GM21423 (cell line): ENCODE results near the gene FCHO2.

Experiments used
- ATAC-seq: cut with Tn5 transposase; IDR thresholded peaks from one replicate; pipeline ENCODE4 v1.9.1; 2021; ENCODE audit warnings: mild to moderate bottlenecking, moderate library complexity; ENCODE audit not compliant: unreplicated experiment

Gene FCHO2

DNA sequence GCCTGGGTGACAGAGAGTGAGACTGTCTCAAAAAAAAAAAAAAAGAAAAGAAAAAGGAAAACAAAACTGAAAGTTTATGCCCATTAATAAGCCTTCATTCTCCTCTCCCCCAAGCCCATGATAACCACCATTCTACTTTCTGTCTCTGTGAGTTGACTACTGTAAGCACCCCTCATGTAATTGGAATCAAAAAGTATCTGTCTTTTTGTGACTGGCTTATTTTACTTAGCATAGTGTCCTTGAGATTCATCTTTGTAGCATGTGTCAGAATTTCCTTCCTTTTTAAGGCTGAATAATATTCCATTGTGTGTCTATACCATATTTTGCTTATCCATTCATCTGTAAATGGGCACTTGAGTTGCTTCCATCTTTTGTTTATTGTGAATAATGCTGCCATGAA is 150.5 kb downstream of the FCHO2 start:
- no peak for ATAC-seq

DNA sequence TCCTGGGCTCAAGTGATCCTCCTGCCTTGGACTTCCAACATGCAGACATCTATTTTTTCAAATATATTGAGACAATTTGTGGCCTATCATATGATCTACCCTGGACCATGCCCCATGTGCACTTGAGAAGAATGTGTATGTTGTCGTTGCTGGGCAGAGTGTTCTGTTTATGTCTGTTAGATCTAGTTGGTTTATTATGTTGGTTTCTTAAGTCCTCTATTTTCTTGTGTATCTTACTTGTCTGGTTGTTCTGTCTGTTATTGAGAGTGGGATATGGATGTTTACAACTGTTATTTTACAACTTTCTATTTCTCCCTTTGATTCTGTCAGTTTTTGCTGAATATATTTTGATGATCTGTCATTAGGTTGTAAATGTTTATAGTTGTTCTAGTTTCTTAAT is 154.3 kb downstream of the FCHO2 start:
- ATAC-seq: no peak

DNA sequence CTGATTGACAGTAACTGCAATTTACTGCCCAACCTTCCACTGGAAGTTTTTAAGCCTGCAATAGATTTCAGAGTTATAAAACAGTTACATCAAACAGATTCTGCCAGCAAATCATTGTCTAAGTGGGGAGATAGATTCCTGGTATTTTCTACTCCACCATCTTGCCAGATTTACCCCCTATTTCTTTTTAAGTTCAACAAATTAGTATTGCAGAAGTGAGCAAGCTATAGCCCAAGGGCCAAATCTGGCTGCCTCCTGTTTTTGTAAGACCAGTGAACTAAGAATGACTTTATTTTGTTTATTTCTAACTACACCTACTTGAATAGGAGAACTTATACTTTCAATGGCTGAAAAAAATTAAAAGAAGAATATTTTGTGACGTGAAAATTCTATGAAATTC is 155.7 kb downstream of the FCHO2 start:
- ATAC-seq: no peak

DNA sequence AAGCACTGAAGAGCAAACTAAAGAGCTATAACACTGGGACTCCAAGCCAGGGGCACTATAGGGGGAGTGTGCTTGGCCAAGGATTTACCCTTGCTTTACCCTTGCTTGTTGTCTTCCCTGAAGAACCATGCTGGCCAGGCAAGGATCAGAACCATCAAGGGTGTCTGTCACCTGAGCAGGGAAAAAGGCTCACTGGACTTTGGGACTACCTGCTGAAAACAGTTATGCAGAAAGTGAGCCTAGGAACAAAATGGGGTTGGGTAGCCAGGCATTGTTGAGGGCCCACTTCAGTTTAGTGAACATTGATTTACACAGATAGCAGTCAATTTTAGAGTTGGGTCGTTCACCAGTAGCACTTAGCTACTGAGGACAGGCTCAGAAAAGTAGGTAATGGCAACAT is 156.5 kb downstream of the FCHO2 start:
- no peak for ATAC-seq

DNA sequence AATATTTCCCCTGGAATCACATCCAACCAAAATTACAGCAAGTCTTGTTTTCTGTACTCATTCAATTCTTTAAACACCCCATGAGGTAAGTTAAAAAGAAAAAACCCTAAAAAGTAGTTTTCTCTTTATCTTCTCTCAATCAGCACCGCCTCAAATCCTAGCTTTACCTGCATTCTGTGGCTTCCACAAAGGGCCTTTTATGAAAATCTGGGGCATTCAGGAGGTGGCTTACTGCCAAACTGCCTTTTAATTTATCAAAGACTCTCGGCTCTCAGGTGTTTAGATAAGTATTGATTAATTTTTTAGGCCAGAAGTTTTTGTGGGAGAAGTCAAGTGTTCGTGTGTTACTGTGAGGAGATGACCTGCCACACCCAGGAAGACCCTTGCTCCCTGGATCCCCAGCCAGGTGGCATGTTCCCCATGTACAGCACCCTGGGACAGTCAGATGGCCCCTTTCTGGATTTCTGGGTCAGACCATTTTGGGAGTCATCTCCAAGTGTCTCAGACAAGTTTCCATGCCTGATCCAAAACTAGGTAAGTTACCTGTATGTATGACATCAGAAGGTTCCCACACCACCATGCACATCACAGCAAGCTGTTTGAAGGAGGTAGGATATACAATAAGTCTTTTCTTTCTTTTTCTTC is 158.3 kb downstream of the FCHO2 start:
- no peak for ATAC-seq

DNA sequence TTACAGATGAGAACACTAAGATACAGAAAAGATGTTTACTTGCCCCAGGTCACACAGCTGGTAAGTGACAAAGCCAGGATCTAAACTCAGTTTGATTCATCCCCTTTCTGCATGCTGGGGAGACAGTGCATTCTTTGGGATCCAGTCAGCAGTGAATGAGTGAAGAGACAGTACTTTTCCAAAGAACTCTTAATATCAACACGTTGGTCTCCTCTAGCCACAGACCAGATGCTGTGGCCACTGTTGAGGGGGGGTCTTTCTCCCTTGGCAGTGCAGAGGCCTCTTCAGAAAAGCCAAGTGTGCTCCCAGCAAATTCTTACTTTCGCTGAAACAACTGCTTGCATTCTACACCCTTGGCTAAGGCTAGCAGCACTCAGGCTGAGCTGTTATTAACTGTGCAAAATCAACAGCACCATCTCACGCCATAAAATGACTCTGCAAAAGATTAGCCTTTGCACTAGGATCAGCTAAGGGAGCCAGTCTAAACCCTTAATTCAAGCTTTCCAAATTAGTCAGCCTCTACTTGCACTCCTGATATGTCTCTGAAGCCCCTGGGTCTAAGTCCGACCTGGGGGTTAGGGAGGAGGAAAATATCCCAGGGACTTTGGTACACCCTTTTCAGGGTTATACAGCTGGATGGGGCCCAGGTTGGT is 159.7 kb downstream of the FCHO2 start:
- ATAC-seq: no peak

DNA sequence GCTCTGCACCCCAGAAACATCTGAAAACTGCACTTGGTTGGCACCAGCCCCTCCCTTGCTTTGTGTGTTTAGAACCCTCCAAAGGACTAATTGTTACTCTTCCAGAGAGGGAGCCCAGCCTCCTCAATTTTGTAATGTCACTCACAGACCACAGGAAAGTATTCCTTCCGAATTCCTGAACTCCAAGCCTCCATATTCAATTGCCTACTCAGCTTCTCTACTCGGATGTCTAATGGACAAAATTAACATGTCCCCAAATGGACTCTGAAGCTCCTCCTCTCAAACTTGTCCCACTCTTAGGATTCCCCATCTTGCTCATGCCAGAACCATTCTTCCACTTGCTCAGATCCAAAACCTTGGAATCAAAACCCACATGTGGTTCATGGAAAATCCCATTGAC is 160.7 kb downstream of the FCHO2 start:
- ATAC-seq: no peak

DNA sequence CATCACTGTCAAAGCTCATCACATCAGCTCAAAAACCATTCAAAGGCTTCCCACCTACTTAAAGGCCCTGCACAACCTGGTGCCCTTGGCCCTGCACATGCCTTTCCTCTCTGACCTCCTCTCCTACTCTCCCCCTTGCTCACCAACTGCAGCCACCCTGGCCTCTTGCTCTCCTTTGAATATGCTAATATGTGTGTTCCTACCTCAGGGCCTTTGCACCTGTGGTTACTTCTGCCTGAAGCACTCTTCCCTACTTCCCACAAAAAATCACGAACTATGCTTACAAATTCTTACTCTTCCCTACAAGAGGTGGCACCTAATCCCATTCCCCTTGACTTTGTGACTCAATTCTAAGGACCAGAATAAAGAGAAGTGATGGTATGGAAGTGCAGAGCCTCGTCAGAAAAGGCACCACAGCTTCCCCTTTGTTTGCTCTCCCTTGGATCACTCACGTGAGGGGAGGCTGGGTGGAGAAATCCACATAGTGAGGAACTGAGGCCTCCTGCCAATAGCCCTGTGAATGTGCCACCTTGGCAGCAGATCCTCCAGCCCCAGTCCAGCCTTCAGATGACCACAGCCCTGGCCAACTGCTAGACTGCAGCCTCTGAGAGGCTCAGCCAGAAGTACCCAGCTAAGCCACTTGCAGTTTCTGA is 161.4 kb downstream of the FCHO2 start:
- no peak for ATAC-seq

DNA sequence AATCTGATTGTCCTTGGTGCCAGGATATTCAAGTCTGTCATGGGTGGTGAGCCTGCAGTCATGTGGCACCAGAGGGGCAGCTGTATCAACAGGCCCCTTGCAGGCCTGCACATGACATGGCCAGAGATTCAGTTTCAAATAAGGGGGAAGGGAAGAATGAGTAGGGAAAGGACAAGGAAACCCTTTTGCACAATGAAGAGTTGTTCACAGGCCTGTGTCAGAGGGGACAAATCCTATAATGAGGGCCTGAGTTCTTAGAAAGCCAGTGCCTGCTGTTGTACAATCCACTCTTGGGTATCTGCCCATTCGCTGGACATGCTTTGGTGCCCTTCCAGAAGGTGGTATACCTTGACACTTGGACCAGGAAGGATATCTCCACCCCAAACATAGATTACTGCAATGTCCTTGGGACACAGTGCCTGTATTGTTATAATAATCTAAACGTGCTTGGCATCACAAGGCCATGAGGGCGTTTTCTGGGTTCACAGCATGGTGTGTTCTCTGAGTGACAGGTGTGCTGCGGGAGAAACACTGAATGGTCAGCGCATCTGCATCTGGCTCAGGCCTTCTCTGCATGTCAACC is 162.6 kb downstream of the FCHO2 start:
- no peak for ATAC-seq

DNA sequence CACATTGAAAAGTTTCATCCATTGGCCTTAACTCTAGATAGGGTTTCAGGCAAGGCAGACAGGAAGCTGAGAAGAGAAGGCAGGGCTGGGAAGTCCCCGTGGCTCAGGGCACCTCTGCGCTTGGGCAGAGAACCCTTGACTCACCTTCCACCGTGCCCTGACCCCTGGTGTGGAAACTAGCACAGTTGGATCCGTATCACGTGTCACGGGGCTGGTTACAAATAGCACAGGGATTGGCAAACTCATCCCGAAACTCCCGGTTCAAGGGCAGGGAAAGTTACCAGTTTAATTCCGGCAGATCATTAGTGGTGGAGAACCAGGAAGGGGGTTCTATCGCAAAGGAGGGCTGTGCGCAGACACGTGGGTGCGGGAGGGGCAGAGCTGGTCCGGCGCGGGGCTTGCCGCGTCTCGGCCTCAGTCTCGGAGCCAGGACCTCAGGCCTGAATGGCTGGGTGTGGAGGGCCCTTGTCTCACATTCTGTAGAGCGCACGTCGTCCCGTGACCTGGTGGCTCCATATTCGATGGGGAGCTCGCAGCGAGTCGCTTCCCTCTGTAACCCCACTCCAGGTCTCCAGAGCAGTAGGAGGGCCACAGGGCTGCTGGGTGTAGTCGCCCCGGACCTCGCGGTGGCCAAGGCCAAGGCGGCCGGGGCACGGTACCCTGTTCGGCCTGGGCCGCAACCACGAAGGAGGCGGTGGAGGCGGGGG is 163.8 kb downstream of the FCHO2 start:
- no peak for ATAC-seq

DNA sequence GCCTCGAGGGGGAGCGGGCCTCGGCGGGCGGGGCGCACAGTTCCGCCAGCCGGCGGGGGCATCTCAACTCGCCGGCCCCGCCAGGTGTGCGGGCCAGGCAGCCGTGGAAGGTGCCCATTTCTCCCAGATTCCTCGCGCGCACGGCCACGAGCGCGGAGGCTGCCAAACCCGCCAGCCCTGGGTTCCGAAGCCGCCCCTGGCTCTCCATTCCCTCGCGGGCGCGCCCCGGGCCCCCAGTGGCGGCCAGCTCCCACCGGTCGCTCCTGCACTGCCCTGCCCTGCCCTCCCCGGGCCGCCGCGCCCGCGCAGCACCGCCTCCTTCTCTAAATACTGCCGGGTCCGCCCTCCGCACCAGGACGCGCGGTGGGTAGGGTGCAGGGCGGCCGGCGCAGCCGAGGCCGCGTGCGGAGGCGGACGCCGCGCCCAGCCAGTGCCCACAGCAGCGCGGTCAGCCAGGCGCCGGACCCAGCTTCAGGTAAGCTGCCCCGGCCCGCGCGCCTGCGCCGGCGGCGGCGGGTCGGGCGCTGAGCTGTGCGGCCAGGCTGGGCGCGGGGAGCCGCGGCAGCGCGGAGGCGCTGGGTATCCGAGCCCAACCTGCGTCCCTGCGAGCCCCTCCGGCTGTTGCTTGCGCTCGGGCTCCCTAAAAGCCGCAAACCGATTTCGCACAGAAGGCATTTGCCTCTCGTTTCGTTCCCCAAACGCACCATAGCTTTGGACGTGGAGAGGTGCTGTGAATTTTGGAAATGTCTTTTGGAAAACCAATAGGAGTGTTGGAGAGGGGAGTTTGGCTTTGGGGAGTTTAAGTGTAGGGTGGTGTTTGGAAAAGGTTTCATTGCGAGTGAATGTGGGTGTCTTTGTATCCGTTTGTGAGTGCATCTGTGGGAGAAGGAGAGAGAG is 164.6 kb downstream of the FCHO2 start, which contains the start of gene TMEM171:
TMEM171 (plus strand) TSS at position 354 of the 897 bp plus-strand sequence. CDS start 2,799 bp downstream, outside the sequence.
- no peak for ATAC-seq

DNA sequence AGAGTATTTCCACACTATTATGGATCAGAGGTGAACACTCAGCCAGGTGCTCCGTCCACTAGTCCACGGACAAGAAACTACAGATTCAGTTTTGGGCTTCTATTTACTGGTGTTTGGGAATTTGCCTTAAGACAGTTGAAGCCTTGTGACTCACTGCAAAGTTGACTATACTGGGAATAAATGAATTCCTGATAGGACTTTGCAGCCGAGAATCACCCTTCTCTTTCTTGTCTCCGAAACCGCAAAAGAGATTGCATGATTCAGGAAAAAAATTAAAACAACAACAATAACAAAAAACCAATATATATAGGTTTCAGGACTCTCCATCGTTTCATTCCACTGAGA is 165.2 kb downstream of the FCHO2 start:
- no peak for ATAC-seq

DNA sequence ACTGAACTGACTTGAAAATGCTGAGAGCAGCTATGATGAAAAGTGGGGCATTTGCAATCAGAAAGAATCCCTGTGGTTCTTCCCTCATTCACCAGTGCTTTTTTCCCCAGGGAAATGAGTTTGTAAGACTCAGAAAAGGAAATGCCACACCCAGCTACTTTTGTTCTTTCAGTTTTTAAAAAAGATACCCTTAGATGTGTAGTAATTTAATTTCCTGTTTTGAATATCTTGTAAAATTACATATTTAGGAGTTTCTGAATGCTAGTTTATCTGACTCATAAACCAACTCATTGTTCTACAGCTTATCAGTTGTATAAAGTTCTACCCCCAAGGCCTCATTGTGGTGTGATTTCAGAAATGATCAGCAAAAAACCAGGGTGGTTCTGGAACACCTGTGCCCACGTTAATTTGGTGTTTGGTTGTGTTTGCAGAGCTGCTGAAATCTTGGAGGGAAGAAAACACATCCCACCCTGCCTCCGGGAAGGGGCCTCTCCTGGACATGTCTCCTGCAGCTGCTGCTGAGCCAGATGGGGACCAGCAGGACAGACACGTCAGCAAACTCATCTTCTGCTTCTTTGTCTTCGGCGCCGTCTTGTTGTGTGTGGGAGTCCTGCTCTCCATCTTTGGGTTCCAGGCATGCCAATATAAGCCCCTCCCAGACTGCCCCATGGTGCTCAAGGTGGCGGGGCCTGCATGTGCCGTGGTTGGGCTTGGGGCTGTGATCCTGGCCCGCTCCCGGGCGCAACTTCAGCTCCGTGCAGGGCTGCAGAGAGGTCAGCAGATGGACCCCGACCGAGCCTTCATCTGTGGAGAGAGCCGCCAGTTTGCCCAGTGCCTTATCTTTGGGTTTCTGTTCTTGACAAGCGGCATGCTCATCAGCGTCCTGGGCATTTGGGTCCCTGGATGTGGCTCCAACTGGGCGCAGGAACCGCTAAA is 167.3 kb downstream of the FCHO2 start:
- ATAC-seq: no peak

DNA sequence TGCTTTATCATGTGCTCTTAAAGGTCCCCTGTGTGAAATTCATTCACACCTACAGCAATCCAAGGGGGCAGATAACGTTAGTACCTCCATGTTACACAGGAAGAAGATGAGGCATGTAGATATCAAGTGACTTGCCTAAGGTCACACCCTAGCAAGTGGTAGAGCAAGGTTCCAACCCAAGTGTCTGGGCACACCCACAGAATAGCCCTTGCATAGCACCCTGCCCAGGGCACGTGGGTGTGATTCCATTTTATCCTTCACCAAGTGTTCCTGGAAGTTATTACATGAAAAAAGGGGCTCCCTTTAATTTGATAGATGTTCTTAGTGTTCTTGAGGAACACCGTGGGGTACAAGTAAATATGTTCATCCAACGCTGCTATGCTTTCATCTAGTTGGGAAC is 169.4 kb downstream of the FCHO2 start:
- ATAC-seq: no peak

DNA sequence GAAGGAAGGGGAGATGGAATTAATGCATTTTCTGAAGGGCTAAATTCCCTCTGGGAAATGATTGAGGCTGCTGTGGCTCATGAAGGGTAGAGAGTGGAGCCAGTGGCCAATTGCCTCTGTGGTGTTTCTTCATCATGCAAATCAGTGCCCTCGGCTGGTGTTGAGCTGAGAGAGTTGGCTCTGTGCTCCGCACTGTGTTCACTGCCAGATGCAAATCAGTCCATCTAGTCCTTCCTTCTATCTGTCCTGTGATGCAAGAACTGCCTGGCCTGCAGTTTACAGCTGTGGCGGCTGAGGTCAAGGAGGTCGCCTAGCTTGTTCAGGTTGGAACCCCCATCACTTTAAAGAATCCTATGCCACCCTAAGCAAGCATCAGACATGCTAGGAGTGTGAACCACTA is 170.5 kb downstream of the FCHO2 start:
- ATAC-seq: no peak

DNA sequence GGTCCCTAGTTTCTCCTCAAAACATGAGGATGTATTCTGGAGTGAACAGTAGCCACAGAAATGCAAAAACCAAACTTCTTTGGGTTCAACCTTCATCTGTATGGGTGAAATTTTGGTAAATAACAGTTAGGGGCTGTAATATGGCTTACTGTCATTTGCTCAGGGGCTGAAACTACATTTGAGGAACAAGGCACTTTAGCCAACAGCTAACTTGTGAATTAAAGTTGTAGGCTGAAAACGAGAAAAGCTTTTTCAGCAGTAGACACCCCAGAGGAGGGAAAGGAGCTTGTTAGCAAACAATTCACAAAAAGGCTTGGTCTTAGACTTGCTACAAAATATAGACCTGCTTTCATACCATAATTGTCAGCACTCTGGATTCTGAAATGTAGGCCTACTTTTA is 171.1 kb downstream of the FCHO2 start:
- ATAC-seq: no peak

DNA sequence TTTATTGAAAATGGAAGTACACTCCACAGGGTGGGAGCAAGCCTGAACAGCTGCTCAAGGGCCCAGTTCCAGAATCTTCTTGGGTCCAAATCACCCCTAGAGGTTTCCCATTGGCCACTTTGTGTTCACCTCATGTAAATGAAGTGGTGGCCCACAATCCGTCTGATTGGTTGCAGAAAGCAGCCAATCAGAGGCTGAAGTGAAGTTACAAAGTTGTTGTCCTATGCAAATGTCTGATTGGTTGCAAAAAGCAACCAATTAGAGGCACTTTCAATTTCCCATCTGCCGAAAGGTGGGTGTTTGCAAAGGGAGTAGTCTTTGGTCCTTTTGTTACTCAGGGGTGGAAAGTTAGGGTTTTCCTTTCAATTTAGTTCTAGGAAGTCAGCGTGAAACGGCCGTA is 173.3 kb downstream of the FCHO2 start:
- ATAC-seq: no peak

DNA sequence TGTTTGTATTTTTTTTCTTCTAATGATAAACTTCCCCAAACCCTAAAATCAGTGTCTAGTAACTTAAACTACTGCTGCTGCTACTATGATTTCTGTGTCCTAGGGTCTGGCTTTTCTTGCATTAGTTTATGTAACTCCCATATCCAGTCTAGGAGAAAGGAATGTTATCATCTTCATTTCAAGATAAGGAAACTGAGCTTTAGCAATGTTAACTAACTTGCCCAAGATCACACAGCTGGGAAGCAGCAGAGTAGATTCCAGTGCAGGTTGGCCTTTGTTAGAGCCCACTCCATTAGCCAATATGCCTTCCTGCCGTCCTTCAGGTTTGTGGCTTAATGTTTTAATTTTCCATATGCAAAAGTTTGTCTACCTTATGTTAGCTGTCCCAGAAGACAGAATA is 175.0 kb downstream of the FCHO2 start:
- ATAC-seq: no peak

DNA sequence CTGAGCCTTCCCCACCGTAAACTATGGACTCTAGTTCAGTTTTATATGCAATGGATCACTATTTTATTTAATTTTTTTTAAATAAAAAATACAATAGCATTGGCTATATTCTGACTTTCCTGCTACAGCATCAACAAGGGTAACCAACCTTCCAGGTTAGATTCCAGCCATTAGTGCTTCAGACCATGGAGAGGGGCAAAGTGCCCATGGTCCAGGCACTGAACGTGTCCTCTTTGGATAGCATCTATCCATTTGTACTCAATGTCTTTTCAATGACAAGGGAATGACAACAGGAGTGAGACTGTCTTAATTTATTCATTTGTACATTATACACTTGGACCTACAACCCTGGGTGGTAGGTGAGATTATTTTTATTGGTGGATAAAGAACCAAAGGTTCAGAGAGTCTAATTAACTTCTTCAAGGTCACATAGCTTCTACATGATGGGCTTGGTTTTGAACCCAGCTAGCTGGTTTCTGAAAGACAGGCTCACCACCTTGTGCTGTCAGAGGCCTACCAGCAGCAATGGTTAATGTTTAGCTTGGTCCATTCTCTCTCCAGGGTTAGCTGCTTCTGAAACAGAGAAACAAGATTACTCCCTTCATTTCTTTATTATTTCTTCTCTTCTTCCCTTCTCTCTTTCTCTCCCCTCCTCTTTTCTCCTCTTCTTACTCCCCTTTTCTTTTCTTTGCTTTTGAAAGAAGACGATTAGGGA is 176.0 kb downstream of the FCHO2 start:
- no peak for ATAC-seq
